Endothelial cell (in vitro differentiated cells): ENCODE measurements around the gene CLIC4. TPM values are rescaled to one million over a fixed set of nuclear protein-coding genes. Genes with fewer than 3 reads are reported as not detected.
A peak's percentile ranks its signal among the peaks of the same experiment; 100 is the strongest.

ENCODE experiments used
- DNase-seq: peaks from one replicate; pipeline ENCODE4 v3.0.0; 2021; ENCODE audit warnings: low spot score
- H3K27ac Mint-ChIP-seq: one replicate; pipeline ENCODE4 v1.8.0; 2021; ENCODE audit warnings: mixed read lengths, inconsistent platforms; ENCODE audit not compliant: unreplicated experiment
- H3K27me3 Mint-ChIP-seq: one replicate; pipeline ENCODE4 v1.8.0; 2021; ENCODE audit warnings: mild to moderate bottlenecking, moderate library complexity, mixed read lengths, inconsistent platforms; ENCODE audit not compliant: unreplicated experiment
- H3K36me3 Mint-ChIP-seq: one replicate; pipeline ENCODE4 v1.8.0; 2021; ENCODE audit warnings: mild to moderate bottlenecking, low read depth, mixed read lengths, inconsistent platforms; ENCODE audit not compliant: unreplicated experiment
- H3K4me1 Mint-ChIP-seq: one replicate; pipeline ENCODE4 v1.8.0; 2021; ENCODE audit warnings: mild to moderate bottlenecking, mixed read lengths, inconsistent platforms; ENCODE audit not compliant: unreplicated experiment
- H3K4me3 Mint-ChIP-seq: one replicate; pipeline ENCODE4 v1.8.0; 2021; ENCODE audit warnings: mild to moderate bottlenecking, mixed read lengths, inconsistent platforms; ENCODE audit not compliant: unreplicated experiment
- H3K9me3 Mint-ChIP-seq: one replicate; pipeline ENCODE4 v1.8.0; 2021; ENCODE audit warnings: mixed read lengths, inconsistent platforms; ENCODE audit not compliant: unreplicated experiment
- CTCF ChIP-seq: fragments of 200-600 bp; sonication (generic); IDR thresholded peaks from one replicate; pipeline ENCODE4 v1.5.0; 2021; ENCODE audit warnings: antibody characterized with exemption; ENCODE audit not compliant: unreplicated experiment
- total RNA-seq: library from RNA; stranded (reverse); fragmentation: NEBNext Ultra II Directional; extraction: Animal tissue kit (Norgen Biotek cat#: 25700); gene quantifications from one replicate; pipeline ENCODE4 v1.2.1, GENCODE V29; 2021; ENCODE audit not compliant: unreplicated experiment

Gene CLIC4
- total RNA-seq, 1 donor from 2014 or later: 109 TPM

GRCh38 chr1:24801176-24801575, 55.9 kb downstream of the CLIC4 start:
- H3K27me3 Mint-ChIP-seq: no peaks in the 10 kb centered on the region
- peak overlapping the region; percentile 81 for H3K27ac Mint-ChIP-seq
- H3K4me3 Mint-ChIP-seq: peak overlapping the region; percentile 53
- H3K9me3 Mint-ChIP-seq: no peaks in the 10 kb centered on the region
- peaks cover 19% of the 10 kb centered on the region for H3K36me3 Mint-ChIP-seq
- peaks cover 33% of the 10 kb centered on the region for H3K4me1 Mint-ChIP-seq
- DNase-seq: no peak
- TF ChIP-seq CTCF: no peak

GRCh38 chr1:24803220-24803619, 58.0 kb downstream of the CLIC4 start:
- TF ChIP-seq CTCF: no peak
- peak overlapping the region; percentile 18 for H3K4me3 Mint-ChIP-seq
- peak overlapping the region; percentile 74 for H3K27ac Mint-ChIP-seq
- no peaks in the 10 kb centered on the region for H3K9me3 Mint-ChIP-seq
- peaks cover 9% of the 10 kb centered on the region for H3K36me3 Mint-ChIP-seq
- peaks cover 37% of the 10 kb centered on the region for H3K4me1 Mint-ChIP-seq
- peaks cover 2% of the 10 kb centered on the region for H3K27me3 Mint-ChIP-seq
- DNase-seq: no peak

- no peak for TF ChIP-seq CTCF
- Mint-ChIP-seq H3K4me3 (no peak overlapping the region), H3K27ac (peak overlapping the region; percentile 74), H3K27me3 (peaks cover 2% of the 10 kb centered on the region), H3K36me3 (peaks cover 5% of the 10 kb centered on the region), H3K9me3 (no peaks in the 10 kb centered on the region), H3K4me1 (peaks cover 40% of the 10 kb centered on the region)
- no peak for DNase-seq
These were observed 58.8 kb downstream of the CLIC4 start for GRCh38 chr1:24803987-24804530.

- H3K4me3 Mint-ChIP-seq: peak overlapping the region; percentile 11
These were observed 60.5 kb downstream of the CLIC4 start for GRCh38 chr1:24805534-24806301.

More at GRCh38 chr1:24805534-24806301, 60.5 kb downstream of the CLIC4 start:
- Mint-ChIP-seq H3K27me3 (peaks cover 2% of the 10 kb centered on the region), H3K9me3 (no peaks in the 10 kb centered on the region), H3K36me3 (peaks cover 5% of the 10 kb centered on the region), H3K4me1 (peaks cover 51% of the 10 kb centered on the region), H3K27ac (peak overlapping the region; percentile 76)
- no peak for TF ChIP-seq CTCF
- no peak for DNase-seq
